DMS153 treated with DMSO at 0.1 percent for 48 hours (cell line): ENCODE results near the gene SPN.
"Not testable (repeated sequence)": the region's sequence is repeated elsewhere in the genome, so short reads cannot be mapped to it uniquely, and the experiment has no call there.

Experiments
- DNase-seq: peaks from one replicate; lab custom pipeline; 2025; ENCODE audit not compliant: unreplicated experiment; lab: John Stamatoyannopoulos, UW

The SPN gene

GRCh38 chr16:29663016-29663806 is at the start of gene SPN:
Gene SPN (plus strand): TSS chr16:29663247. CDS start chr16:29663729, 482 bp downstream.
- DNase-seq = no peak

- peak; percentile 59 for DNase-seq
Measured at GRCh38 chr16:29613307-29614057, 49.6 kb upstream of the SPN start.

DNA sequence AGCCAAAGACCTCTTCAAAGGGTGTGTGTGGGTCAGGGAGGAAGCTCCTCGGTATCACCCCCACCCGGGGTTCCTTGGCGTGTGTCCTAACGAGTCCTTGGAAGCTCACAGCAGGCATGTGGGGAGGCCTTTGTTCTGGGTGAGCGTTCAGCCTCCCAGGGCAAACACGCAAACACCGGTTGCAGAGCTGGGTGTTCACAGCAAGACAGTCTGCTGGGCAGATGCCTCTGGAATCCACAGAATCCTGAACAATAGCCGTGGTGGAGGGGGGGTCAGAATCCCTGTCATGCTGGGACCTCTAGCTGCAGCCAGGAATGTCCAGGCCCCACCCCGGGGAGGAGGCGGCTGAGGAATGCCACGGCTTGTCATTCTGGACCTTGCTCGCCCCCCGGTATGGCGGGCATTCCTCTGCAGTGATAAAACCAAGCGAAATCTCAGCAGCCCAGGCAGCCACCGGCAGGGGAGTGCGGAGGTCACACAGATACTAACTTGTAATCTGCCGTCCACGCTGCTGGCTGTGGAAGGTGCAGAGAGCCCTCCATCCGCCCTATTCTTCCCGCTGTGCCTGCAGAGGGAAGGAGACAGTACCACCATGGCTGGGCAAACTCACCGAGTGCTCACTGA is 48.2 kb upstream of the SPN start:
- not testable (repeated sequence) for DNase-seq

DNA sequence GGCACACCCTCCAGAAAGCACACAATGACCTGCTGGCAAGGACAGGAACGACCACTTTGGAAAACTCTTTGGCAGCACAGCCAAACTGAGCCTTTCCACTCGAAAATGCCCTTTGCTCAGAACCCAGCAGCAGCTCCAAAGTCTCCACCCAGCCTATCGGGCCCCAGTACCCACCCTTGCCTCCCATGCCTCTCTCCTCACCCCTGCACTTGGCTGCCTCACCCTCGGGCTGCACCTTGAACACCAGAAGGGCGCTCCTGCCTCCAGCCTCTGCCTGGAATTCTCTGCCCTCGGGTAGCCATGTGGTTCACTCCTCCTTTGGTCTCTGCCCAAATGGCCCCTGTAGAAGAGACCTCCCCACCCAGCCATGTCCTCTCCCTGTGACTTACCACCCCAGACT is 46.9 kb upstream of the SPN start:
- DNase-seq = not testable (repeated sequence)

DNA sequence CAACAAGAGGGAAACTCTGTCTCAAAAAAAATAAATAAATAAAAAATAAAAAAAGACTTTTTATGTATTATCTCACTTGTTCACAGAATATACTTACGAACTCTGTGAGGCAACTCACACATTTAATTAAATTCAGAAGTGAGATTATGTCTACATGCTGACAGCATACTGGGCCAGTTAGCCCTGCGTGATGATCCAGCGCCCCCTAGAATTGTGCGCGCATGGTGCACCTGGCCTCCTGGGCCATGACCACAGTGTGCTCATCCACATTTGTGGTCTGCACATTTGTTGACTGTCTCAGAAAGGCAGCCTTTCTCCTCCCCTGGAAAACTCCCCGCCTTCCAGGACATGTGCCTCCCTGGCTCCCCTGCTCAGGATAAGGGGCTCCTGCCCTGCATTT is 42.5 kb upstream of the SPN start:
- DNase-seq = not testable (repeated sequence)

DNA sequence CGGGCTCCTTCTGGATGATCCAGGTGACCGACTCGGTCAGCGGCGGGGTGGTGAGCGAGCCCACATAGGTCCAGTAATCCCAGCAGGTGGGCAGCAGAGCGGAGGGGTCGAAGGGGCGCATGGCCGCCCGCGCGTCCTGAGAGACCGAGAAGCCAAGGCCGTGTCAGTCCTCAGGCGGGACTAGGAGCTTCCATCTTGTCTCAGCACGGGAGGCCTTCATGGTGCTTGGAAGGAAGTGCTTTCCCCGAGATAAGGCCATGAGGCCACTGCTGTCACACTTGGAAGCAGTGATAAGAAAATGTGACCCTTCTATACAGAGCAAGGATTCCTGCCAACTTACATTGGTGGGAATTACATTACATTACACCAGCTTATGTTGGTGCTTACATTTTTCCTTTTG is 40.3 kb upstream of the SPN start:
- DNase-seq = not testable (repeated sequence)

GRCh38 chr16:29623253-29623652 is 39.8 kb upstream of the SPN start:
- DNase-seq = not testable (repeated sequence)

GRCh38 chr16:29625114-29625513 is 37.9 kb upstream of the SPN start:
- DNase-seq = not testable (repeated sequence)

GRCh38 chr16:29626778-29627331 is 36.2 kb upstream of the SPN start:
- DNase-seq = not testable (repeated sequence)

GRCh38 chr16:29627661-29628075 is 35.4 kb upstream of the SPN start:
- not testable (repeated sequence) for DNase-seq

GRCh38 chr16:29628707-29629106 is 34.3 kb upstream of the SPN start:
- not testable (repeated sequence) for DNase-seq

- not testable (repeated sequence) for DNase-seq
Measured at GRCh38 chr16:29629318-29629717, 33.7 kb upstream of the SPN start.

GRCh38 chr16:29631658-29632057 is 31.4 kb upstream of the SPN start:
- DNase-seq = not testable (repeated sequence)

GRCh38 chr16:29635902-29636301 is 27.1 kb upstream of the SPN start:
- DNase-seq = not testable (repeated sequence)

DNA sequence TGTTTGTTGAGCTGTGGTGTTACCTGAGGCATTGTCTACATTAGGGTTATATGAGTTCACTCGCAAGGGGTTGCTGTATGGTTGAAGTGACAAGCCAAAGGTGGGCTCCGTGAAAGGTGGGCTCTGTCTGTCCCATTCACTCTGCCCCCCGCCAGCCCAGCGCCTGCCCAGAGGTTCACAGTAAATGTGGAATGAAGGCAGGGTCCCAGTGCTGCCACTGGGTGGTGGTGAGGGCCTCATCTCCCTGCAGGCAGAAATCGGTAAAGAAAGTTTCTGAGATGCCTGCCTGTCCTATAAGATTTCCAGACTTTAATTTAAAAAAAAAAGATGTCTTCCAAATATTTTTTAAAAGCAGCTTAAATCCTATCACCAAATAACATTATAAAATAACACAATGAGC is 26.7 kb upstream of the SPN start:
- DNase-seq = not testable (repeated sequence)

- not testable (repeated sequence) for DNase-seq
Measured at GRCh38 chr16:29638751-29639150, 24.3 kb upstream of the SPN start.

GRCh38 chr16:29641561-29641960 is 21.5 kb upstream of the SPN start:
- DNase-seq = no peak

- no peak for DNase-seq
Measured at GRCh38 chr16:29643596-29643995, 19.5 kb upstream of the SPN start.

DNA sequence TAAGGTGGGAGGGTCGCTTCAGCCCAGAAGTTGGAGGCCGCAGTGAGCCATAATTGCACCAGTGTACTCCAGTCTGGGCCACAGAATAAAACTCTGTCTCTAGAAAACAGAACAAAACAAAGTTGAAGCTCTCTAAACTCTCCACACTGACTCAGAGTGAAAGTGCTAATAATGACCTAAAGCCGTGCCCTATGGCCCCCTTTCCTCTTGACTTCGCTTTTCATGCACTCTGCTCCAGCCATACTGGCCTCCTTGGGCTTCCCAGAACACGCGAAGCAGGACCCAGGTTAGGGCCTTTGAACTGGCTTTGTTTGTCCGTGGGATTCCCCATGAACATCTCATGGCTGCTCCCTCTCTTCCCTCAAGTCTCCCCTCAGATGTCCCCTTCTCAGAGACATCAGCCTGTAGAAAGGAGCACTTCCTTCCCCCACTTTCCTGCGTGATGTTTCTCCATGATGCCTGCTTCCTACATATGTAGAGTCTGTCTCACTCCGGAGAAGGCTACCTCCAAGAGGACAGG is 18.6 kb upstream of the SPN start:
- no peak for DNase-seq

GRCh38 chr16:29644973-29645693 is 17.9 kb upstream of the SPN start:
- DNase-seq = no peak
